H1 (cell line): ENCODE measurements around the gene ARHGAP15. TPM values are rescaled to one million over a fixed set of nuclear protein-coding genes. Genes with fewer than 3 reads are reported as not detected.

Experiments
- CTCF ChIA-PET: fragments of 300-600 bp; sonication (Branson Sonifier 250); formaldehyde crosslinking; loops from one replicate; lab custom pipeline; 2021; ENCODE audit not compliant: partially characterized antibody; lab: Charles Lee
- POLR2A ChIA-PET: fragments of 300-600 bp; sonication (Branson Sonifier 250); formaldehyde crosslinking; loops from one replicate; lab custom pipeline; 2021; ENCODE audit warnings: inconsistent platforms; ENCODE audit not compliant: partially characterized antibody; lab: Charles Lee
- DNase-seq, 2 experiments: peaks; one replicate each; pipeline versions ENCODE4 v3.0.0 to v3.0.0-alpha.2; 2010 to 2022; ENCODE audit warnings: low spot score in 2 of 2, low read depth in 1 of 2, mixed read lengths in 1 of 2
- FAIRE-seq: peaks from 2 replicates; lab custom pipeline; 2011; peaks lifted over from hg19 to GRCh38; lab: Jason Lieb, UNC
- H2AFZ ChIP-seq: 2 replicates; pipeline ENCODE4 v1.8.1; 2012; ENCODE audit warnings: low read length, inconsistent platforms
- H2AK5ac ChIP-seq: 2 replicates; pipeline ENCODE4 v1.6.1; 2013; ENCODE audit warnings: low read depth, low read length
- H2BK120ac ChIP-seq: replicated peaks from 2 replicates; pipeline ENCODE3; 2013; ENCODE audit warnings: low read depth, low read length, inconsistent platforms
- H2BK12ac ChIP-seq: 2 replicates; pipeline ENCODE4 v1.6.1; 2013; ENCODE audit warnings: low read depth, low read length
- H2BK15ac ChIP-seq: 2 replicates; pipeline ENCODE4 v1.6.1; 2013; ENCODE audit warnings: low read length
- H2BK20ac ChIP-seq: 2 replicates; pipeline ENCODE4 v1.6.1; 2013; ENCODE audit warnings: low read length
- H2BK5ac ChIP-seq: 2 replicates; pipeline ENCODE4 v1.6.1; 2013; ENCODE audit warnings: low read depth, low read length
- H3K14ac ChIP-seq: 2 replicates; pipeline ENCODE4 v1.6.1; 2013; ENCODE audit warnings: inconsistent platforms; ENCODE audit not compliant: insufficient read length
- H3K18ac ChIP-seq: 2 replicates; pipeline ENCODE4 v1.6.1; 2013; ENCODE audit warnings: low read length; ENCODE audit errors: extremely low read depth
- H3K23ac ChIP-seq: 2 replicates; pipeline ENCODE4 v1.6.1; 2013; ENCODE audit warnings: inconsistent platforms; ENCODE audit not compliant: insufficient read length
- H3K23me2 ChIP-seq: 2 replicates; pipeline ENCODE4 v1.6.1; 2013; ENCODE audit warnings: low read depth, low read length
- H3K27ac ChIP-seq: 2 replicates; pipeline ENCODE4 v1.6.1; 2011; ENCODE audit warnings: low read depth, low read length, inconsistent platforms
- H3K27me3 ChIP-seq, 4 experiments: replicated peaks in 1 of 4; 1 replicate in 1 of 4; 2 replicates in 3 of 4; pipeline versions ENCODE4 v1.6.1 to v1.8.1; 2011 to 2013; ENCODE audit warnings: low read length in 3 of 4, mild to moderate bottlenecking in 3 of 4, inconsistent platforms in 2 of 4, mixed read lengths in 2 of 4, moderate library complexity in 1 of 4; ENCODE audit not compliant: control insufficient read depth in 3 of 4, insufficient read depth in 3 of 4; ENCODE audit errors: extremely low read depth in 1 of 4
- H3K36me3 ChIP-seq, 4 experiments: 2 replicates each; pipeline versions ENCODE4 v1.6.1 to v1.8.1; 2011 to 2013; ENCODE audit warnings: mild to moderate bottlenecking in 4 of 4, low read length in 3 of 4, moderate library complexity in 2 of 4, control low read depth in 1 of 4, inconsistent platforms in 1 of 4; ENCODE audit not compliant: insufficient read depth in 4 of 4, control insufficient read depth in 2 of 4
- H3K4ac ChIP-seq: replicated peaks from 2 replicates; pipeline ENCODE3; 2013; ENCODE audit warnings: low read length, low read depth, mixed read lengths, inconsistent platforms; ENCODE audit not compliant: insufficient read length
- H3K4me1 ChIP-seq, 4 experiments: replicated peaks in 1 of 4; 1 replicate in 1 of 4; 2 replicates in 3 of 4; pipeline versions ENCODE4 v1.6.1 to v1.8.1; 2011 to 2013; ENCODE audit warnings: low read length in 3 of 4, inconsistent platforms in 2 of 4, mixed read lengths in 1 of 4; ENCODE audit not compliant: insufficient read depth in 4 of 4, control insufficient read depth in 3 of 4
- H3K4me2 ChIP-seq, 2 experiments: 2 replicates each; pipeline versions ENCODE4 v1.6.1 to v1.8.1; 2011 to 2013; ENCODE audit warnings: low read depth in 2 of 2, low read length in 2 of 2, control low read depth in 1 of 2, inconsistent platforms in 1 of 2, mild to moderate bottlenecking in 1 of 2; ENCODE audit not compliant: insufficient read depth in 1 of 2
- H3K4me3 ChIP-seq, 4 experiments: fragments of 200-600, 300-600 bp in 1 of 4; sonication (generic), shearing (Covaris generic), sonication (Bioruptor Twin) in 1 of 4; 2 replicates each; pipeline versions ENCODE4 v1.5.1 to v1.8.1; 2011 to 2016; ENCODE audit warnings: low read length in 4 of 4, low read depth in 3 of 4, control low read depth in 2 of 4, inconsistent platforms in 2 of 4, mild to moderate bottlenecking in 2 of 4, mixed read lengths in 1 of 4, moderate library complexity in 1 of 4; ENCODE audit not compliant: insufficient read depth in 2 of 4; ENCODE audit errors: extremely low read depth in 1 of 4
- H3K56ac ChIP-seq: replicated peaks from 2 replicates; pipeline ENCODE3; 2013; ENCODE audit warnings: low read depth, mild to moderate bottlenecking, mixed read lengths, low read length, inconsistent platforms; ENCODE audit not compliant: insufficient read length
- H3K79me1 ChIP-seq: 2 replicates; pipeline ENCODE4 v1.6.1; 2013; ENCODE audit warnings: low read depth, low read length, control low read depth
- H3K79me2 ChIP-seq, 2 experiments: 2 replicates each; pipeline versions ENCODE4 v1.6.1 to v1.8.1; 2012 to 2013; ENCODE audit warnings: low read length in 2 of 2, mild to moderate bottlenecking in 2 of 2, inconsistent platforms in 1 of 2; ENCODE audit not compliant: insufficient read depth in 2 of 2, control insufficient read depth in 1 of 2
- H3K9ac ChIP-seq, 4 experiments: replicated peaks in 1 of 4; 1 replicate in 1 of 4; 2 replicates in 3 of 4; pipeline versions ENCODE4 v1.6.1 to v1.8.1; 2011 to 2013; ENCODE audit warnings: low read depth in 3 of 4, low read length in 3 of 4, control low read depth in 2 of 4, mild to moderate bottlenecking in 2 of 4, moderate library complexity in 2 of 4, inconsistent platforms in 1 of 4; ENCODE audit errors: extremely low read depth in 1 of 4
- H3K9me3 ChIP-seq, 2 experiments: 2 replicates each; pipeline versions ENCODE4 v1.6.1 to v1.8.1; 2012 to 2013; ENCODE audit warnings: mild to moderate bottlenecking in 2 of 2, moderate library complexity in 2 of 2, control low read depth in 1 of 2, inconsistent platforms in 1 of 2, low read depth in 1 of 2, low read length in 1 of 2, mixed read lengths in 1 of 2; ENCODE audit not compliant: insufficient read depth in 2 of 2
- H4K20me1 ChIP-seq, 2 experiments: replicated peaks in 1 of 2; 2 replicates each; pipeline versions ENCODE3 to v1.8.1; 2011 to 2013; ENCODE audit warnings: inconsistent platforms in 2 of 2, low read length in 2 of 2, mild to moderate bottlenecking in 1 of 2; ENCODE audit not compliant: insufficient read depth in 2 of 2, control insufficient read depth in 1 of 2
- H4K5ac ChIP-seq: 2 replicates; pipeline ENCODE4 v1.6.1; 2013; ENCODE audit warnings: low read length, low read depth, mixed read lengths, inconsistent platforms; ENCODE audit not compliant: insufficient read length
- H4K8ac ChIP-seq: 2 replicates; pipeline ENCODE4 v1.8.0; 2013; ENCODE audit warnings: mild to moderate bottlenecking, moderate library complexity, low read length, inconsistent platforms; ENCODE audit not compliant: insufficient read depth; ENCODE audit errors: extremely low read depth
- H4K91ac ChIP-seq: replicated peaks from 2 replicates; pipeline ENCODE3; 2013; ENCODE audit warnings: low read length, mixed read lengths, inconsistent platforms; ENCODE audit not compliant: insufficient read length
- ATF2 ChIP-seq: IDR thresholded peaks from 2 replicates; pipeline ENCODE4 v1.6.1; 2012; ENCODE audit warnings: low read length, inconsistent platforms
- CBX8 ChIP-seq: fragments of 300-800, 300-1000 bp; sonication (generic); IDR thresholded peaks from 2 replicates; pipeline ENCODE4 v1.7.1; 2016; ENCODE audit warnings: low read depth, low read length, borderline replicate concordance
- EGR1 ChIP-seq: IDR thresholded peaks from 2 replicates; pipeline ENCODE4 v1.6.1; 2011; ENCODE audit warnings: low read depth, low read length, borderline replicate concordance
- RXRA ChIP-seq: IDR thresholded peaks from 2 replicates; pipeline ENCODE4 v1.6.1; 2011; ENCODE audit warnings: low read depth, mild to moderate bottlenecking, low read length, moderate library complexity; ENCODE audit not compliant: insufficient read depth
- SIX5 ChIP-seq: IDR thresholded peaks from 2 replicates; pipeline ENCODE4 v1.6.1; 2011; ENCODE audit warnings: mild to moderate bottlenecking, low read depth, low read length
- SP1 ChIP-seq: IDR thresholded peaks from 2 replicates; pipeline ENCODE4 v1.6.1; 2011; ENCODE audit warnings: low read depth, low read length
- TBP ChIP-seq: IDR thresholded peaks from 2 replicates; pipeline ENCODE4 v1.6.1; 2011; ENCODE audit warnings: low read depth, low read length, improper control_type of control experiment
- ZNF274 ChIP-seq: IDR thresholded peaks from 2 replicates; pipeline ENCODE4 v1.7.0; 2012; ENCODE audit warnings: low read length, borderline replicate concordance; ENCODE audit errors: extremely low read depth
- WGBS, 2 experiments: shearing (Covaris generic) in 1 of 2; methylation state at CpG; one replicate each; pipeline versions ENCODE4 v1.1.6 to v1.1.7; 2013 to 2015; ENCODE audit warnings: low lambda C conversion rate in 2 of 2, mixed read lengths in 2 of 2, inconsistent platforms in 1 of 2, low coverage in 1 of 2, missing lambda C conversion rate in 1 of 2; ENCODE audit not compliant: insufficient replicate concordance in 2 of 2, insufficient coverage in 1 of 2, insufficient read length in 1 of 2; ENCODE audit errors: extremely low coverage in 1 of 2, missing lambda C conversion rate in 1 of 2; 5-methylcytosine and 5-hydroxymethylcytosine counted together
- polyA plus RNA-seq, 7 experiments: library from polyadenylated mRNA; depleted of rRNA in 3 of 7; stranded (reverse) in 5 of 7; unstranded in 2 of 7; fragments of >200 nt in 5 of 7; fragments of 200-250 nt in 2 of 7; gene quantifications; 1 replicate in 5 of 7; 2 replicates in 1 of 7; 4 replicates in 1 of 7; pipeline versions ENCODE4 v1.2.1 to v1.2.3, GENCODE V29; 2011 to 2013; ENCODE audit warnings: missing spikeins in 2 of 7, mixed read lengths in 2 of 7
- total RNA-seq: library from RNA; stranded (reverse); fragmentation: NEBNext Ultra II Directional; extraction: Animal tissue kit (Norgen Biotek cat#: 25700); gene quantifications from 2 replicates; pipeline ENCODE4 v1.2.1, GENCODE V29; 2021

Gene ARHGAP15
- total and polyA plus RNA-seq, 2 of the 8 experiments (the other 6 are each of a cell fraction or from before 2014, with no cell fraction given): not detected

GRCh38 chr2:143691121-143691520 is 561.9 kb downstream of the ARHGAP15 start:
- CTCF ChIA-PET: interaction anchor here (1.0 to 2.4 kb wide), 2 partner anchors 11 kb away, joined by 3 to 12 read pairs; no protein-coding TSS in a partner anchor
- H4K8ac ChIP-seq: no peak overlapping the region
- FAIRE-seq (no peak), DNase-seq (no peak)
- POLR2A ChIA-PET: no interaction called here
- no peak overlapping the region for H3K4me3 ChIP-seq
- H2BK20ac ChIP-seq: no peak overlapping the region; the same call in 1 of the 2 replicates
- H3K4me1 ChIP-seq: peaks cover 2 to 10% (median 7%) of the 10 kb centered on the region in 4 experiments; a peak in 4 of 7 replicates
- H2BK5ac ChIP-seq: no peak overlapping the region
- no peak overlapping the region for H2AK5ac ChIP-seq
- H3K56ac ChIP-seq: no peak overlapping the region
- H3K79me2 ChIP-seq: no peaks in the 10 kb centered on the region
- H3K23me2 ChIP-seq: no peaks in the 10 kb centered on the region
- no peak overlapping the region for H4K5ac ChIP-seq
- no peak overlapping the region for H4K91ac ChIP-seq
- no peak overlapping the region for H3K4ac ChIP-seq
- H3K27ac ChIP-seq: no peak overlapping the region
- H3K79me1 ChIP-seq: no peaks in the 10 kb centered on the region
- no peak overlapping the region for H2BK120ac ChIP-seq
- no peak overlapping the region for H3K4me2 ChIP-seq
- no peak overlapping the region for H2AFZ ChIP-seq
- no peak overlapping the region for H3K23ac ChIP-seq
- no peak overlapping the region for H2BK12ac ChIP-seq
- H2BK15ac ChIP-seq: no peak overlapping the region
- no peak overlapping the region for H3K14ac ChIP-seq
- H4K20me1 ChIP-seq: no peaks in the 10 kb centered on the region
- no peak overlapping the region for H3K9ac ChIP-seq
- no peaks in the 10 kb centered on the region for H3K9me3 ChIP-seq
- 91% methylated on average over 4 of the region's 4 CpGs; no CpG with 5 or more reads in 1 of the 2 experiments for WGBS, 2 experiments
- no peaks in the 10 kb centered on the region for H3K27me3 ChIP-seq
- no peak overlapping the region for H3K18ac ChIP-seq
- no peaks in the 10 kb centered on the region for H3K36me3 ChIP-seq
- TF ChIP-seq RXRA (no peak), CBX8 (no peak), SP1 (no peak), ZNF274 (no peak), SIX5 (no peak), ATF2 (no peak), TBP (no peak), EGR1 (no peak)
